NCI-H524 (cell line): ENCODE measurements around the gene PSD2.
A peak's percentile ranks its signal among the peaks of the same experiment; 100 is the strongest.

Experiments
- DNase-seq, 2 experiments: peaks; one replicate each; lab custom pipeline; 2025; lab: John Stamatoyannopoulos, UW

Gene PSD2

GRCh38 chr5:139855946-139856540 lies 60.4 kb downstream of the PSD2 start:
- no peak for DNase-seq

- no peak for DNase-seq
These were observed 61.1 kb downstream of the PSD2 start for GRCh38 chr5:139856714-139857113.

DNA sequence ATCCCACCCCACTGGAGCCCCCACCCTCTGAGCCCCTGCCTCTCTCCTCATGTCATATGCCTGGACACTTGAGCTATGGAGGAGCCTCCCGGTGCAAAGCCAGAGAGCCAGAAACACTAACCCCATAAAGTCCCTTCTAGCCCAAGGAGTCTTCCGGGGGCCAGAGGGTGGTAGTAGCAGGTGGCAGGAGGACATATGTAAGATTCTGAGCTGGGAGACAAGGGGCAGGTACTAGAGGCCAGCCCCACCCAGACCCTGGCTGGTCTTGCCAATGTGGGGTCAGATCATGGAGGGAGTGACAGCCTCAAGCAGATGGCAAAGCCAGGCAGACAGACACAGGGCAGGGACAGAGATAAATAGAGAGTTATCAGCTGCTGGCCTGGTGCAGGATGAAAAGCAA lies 63.4 kb downstream of the PSD2 start:
- no peak for DNase-seq

DNA sequence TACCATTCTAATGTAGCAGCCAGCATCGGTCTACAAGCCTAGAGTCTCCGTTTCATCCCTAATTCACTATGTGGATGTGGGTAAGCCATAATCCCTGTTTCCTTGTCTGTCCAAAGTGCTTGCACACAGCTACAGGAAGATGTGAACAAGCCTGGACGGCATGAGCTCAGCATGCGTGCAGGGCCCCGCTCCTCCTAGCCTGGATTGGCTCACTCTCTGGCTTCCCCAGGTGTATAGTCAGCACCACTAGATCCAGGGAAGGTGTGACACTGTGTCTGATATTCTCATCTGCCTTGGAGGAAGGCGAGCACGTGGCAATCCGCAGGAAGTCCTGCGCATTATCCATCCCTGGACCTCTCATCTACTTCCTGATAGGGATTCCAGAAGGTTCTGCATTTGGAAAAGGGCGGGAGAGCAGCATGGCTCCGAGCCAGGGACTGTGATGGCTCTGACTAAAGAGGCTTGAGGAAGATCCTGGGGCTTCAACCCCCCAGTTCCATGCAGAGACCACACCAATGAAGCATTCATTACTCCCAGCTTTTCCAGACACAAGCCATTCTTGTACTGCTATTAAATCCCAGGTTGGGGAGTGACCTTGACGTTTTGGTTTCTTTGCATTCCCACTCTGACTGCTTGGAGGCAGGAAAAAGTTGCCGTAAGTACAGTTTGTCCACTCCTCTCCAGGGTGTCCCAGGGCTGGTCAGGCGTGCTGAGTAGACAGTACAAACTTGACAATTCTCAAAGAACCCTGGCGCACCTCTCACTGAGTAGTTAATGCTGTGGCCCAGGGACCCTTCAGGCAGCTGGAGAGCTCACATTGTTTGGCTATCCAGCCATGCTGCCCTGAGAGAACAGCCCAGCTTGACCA lies 65.6 kb downstream of the PSD2 start:
- DNase-seq = no peak

DNA sequence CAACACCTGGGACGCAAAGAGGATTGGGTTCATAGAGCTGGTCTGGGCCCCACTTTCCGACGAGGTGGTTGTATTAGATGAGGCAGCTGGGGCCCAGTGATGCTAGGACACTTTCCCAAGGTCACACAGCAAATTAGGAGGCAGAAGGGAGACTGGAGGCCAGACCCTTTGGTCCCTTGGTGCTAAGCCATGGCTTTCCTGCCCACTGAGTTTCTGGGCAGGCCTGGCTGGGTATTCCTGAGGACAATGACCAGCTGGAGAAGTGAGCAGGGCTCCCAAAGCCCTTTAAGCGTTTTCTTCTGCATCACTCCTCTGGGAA lies 66.2 kb downstream of the PSD2 start:
- no peak for DNase-seq

- no peak for DNase-seq
These were observed 66.7 kb downstream of the PSD2 start for GRCh38 chr5:139862313-139862712.

DNA sequence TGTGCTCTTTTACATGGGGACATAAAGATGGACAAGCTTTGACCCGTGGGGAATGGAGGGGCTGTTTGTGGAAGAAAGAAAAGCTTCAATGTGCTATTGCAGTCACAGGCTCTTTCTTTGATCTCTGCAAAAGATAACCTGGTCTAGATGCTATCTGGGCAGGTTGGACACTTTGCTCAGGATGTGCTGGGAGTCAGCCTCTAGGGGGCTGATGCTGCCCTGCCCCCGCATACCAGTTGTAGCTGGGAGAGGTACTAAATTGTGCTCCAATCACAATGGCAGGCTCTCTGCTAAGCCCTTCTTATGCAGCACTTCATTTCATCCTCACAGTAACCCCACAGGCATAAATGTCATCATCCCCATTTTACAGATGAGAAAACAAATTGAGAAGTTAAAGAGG lies 67.2 kb downstream of the PSD2 start:
- no peak for DNase-seq

DNA sequence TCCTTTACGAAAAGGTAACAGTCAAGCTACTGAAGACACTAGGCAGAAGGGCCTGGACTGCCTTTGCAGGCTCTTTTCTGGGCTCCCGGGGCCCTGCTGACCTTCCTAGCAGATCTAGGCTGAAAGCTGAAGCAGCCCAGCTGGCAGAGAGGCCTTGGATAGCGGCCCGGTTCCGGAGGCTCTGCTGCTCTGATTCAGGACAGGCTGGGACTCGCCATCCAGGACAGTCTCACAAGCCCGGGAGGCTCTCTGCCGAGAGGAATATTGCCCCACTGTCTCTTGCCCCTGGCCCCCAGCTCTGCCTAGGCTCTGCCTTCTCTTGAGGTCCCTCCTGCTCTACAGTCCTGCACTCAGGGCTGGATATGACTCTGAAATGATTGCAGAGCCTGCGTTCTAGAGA lies 67.8 kb downstream of the PSD2 start:
- no peak for DNase-seq

DNA sequence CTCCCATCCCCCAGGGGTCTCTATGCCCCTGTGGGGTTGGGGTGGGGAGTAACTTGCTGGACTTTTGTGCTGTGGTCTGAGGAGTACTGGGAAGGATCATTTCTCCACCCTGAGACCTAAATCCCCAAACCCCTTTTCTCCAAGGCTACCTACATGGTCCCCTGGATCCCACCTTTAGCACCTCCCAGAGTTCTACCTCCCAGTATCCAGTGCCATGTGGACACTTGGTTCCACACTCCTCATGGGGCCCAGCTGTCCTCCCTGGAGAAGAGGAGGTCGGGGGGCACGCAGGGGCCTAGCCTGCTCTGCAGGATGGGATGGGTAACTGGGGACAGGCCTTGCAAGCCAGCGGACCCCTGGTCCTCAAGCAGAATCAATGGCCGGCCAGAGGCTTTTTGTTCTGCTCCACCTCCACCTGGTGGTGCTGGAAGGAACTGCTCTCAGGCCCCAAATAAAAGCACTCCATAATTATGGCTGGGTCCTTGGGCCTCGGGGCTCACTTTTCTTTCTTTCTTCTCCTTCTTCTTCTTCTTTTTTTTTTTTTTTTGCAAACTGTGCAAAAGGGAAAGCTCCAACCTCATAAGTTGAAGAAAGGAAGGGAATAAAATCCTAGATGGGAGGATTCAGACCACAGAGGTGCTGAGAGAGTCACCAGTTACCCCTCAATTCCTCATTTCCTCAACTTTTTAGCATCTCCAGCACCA lies 68.4 kb downstream of the PSD2 start:
- DNase-seq = peak in 1 of 2 experiments; percentile 54

GRCh38 chr5:139864716-139865483 lies 69.3 kb downstream of the PSD2 start:
- no peak for DNase-seq

DNA sequence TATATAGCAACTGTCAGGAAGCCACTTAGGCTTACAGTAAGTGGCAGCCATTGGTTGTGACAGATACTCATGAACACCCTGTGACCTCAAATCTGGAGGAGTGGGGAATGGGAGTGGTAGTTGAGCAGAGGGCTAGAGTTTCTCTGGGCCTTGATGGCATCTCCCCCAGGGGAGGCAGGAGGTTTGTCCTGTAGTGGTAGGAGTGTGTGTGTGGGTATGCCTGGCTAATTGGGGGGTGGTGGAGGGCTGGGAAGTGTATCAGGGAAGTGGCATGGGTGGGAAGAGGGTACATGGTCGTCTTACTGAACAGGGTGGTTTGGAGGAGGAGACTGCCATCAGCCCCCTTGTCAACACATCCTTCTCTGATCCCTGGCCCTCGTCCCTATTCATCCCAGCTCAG lies 71.5 kb downstream of the PSD2 start:
- DNase-seq = no peak

DNA sequence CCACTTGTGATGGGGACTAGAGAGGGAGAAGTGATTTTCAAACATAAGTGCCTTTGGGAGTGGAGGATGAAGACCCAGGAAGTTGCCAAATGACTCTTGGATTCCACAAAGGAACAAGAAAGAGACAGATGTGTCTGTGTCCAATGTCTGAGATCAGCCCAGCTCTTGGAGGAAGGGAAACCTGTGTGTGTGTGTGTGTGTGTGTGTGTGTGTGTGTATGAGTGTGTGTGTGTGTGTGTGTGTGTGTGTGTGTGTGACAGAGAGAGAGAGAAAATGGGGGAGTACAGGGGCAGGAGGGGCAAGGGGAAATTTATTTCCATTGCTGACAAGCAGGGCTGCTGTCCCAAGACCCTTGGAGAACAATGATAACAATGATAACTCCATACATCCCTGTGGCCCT lies 72.0 kb downstream of the PSD2 start:
- no peak for DNase-seq

- no peak for DNase-seq
These were observed 73.6 kb downstream of the PSD2 start for GRCh38 chr5:139869042-139869790.

GRCh38 chr5:139870677-139871076 lies 75.1 kb downstream of the PSD2 start:
- no peak for DNase-seq

DNA sequence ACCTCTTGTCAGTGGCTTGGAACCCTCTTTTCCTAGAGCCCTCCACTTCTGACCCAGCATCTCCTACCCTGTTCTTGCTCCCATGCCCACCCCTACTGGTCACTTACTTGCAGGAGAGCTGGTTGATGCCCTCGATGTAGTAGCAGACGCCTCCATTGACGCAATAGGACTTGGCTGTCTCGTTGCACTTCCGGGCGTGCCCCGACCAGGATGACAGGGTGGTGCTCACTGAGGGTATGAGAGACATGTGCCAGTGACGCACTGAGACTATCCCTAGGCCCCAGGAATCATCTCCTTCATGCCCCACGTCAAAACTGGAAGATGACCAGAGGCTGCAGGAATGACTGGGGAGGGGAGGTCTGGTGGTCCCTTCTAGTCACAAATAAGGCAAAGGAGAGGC lies 76.0 kb downstream of the PSD2 start:
- DNase-seq = no peak

- no peak for DNase-seq
These were observed 76.6 kb downstream of the PSD2 start for GRCh38 chr5:139872052-139872766.

- DNase-seq = no peak
These were observed 77.5 kb downstream of the PSD2 start for GRCh38 chr5:139872851-139873794.

GRCh38 chr5:139875957-139876356 lies 80.3 kb downstream of the PSD2 start:
- no peak for DNase-seq

GRCh38 chr5:139877129-139877597 lies 81.6 kb downstream of the PSD2 start:
- DNase-seq = no peak

GRCh38 chr5:139878093-139878492 lies 82.5 kb downstream of the PSD2 start:
- no peak for DNase-seq
